GM19324 (cell line): ENCODE data around the gene CYTL1.
"Not testable (repeated sequence)": the region's sequence is repeated elsewhere in the genome, so short reads cannot be mapped to it uniquely, and the experiment has no call there.

ENCODE experiments used
- ATAC-seq: cut with Tn5 transposase; IDR thresholded peaks from one replicate; pipeline ENCODE4 v1.9.1; 2021; ENCODE audit warnings: mild to moderate bottlenecking, moderate library complexity; ENCODE audit not compliant: unreplicated experiment, low FRiP score

Gene CYTL1, protein sequence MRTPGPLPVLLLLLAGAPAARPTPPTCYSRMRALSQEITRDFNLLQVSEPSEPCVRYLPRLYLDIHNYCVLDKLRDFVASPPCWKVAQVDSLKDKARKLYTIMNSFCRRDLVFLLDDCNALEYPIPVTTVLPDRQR

DNA sequence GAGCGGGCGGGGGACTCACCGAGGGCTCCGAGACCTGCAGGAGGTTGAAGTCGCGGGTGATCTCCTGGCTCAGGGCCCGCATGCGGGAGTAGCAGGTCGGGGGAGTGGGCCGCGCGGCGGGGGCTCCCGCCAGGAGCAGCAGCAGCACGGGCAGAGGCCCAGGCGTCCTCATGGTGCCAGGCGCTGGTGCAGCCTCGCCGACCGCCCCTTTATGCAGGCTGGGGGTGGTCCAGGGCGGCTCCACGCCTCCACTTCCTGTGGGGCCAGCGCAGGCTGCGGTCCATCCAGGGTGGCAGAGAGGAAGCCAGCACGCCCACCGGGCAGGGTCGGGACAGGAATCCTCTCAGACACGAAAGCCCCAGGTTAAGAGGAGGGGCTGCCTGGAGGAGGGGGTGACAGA is at the start of gene CYTL1:
Gene CYTL1 (minus strand): TSS at position 185 of the 400 bp plus-strand sequence. CDS start 13 bp downstream, at position 172.
- no peak for ATAC-seq

DNA sequence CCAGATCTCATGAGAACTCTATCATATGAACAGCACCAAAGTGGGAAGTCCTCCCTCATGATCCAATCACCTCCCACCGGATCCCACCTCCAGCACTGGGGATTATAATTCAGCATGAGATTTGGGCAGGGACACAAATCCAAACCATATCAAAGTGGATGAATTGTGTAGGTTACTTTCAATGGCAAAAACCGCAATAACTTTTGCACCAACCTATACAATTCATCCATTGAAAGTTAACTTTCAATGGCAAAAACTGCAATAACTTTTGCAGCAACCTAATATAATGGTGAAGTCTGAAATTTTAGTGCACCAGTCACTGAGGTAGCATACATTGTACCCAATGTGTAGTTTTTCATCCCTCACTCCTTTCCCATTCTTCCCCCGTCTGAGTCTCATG is 48.6 kb upstream of the CYTL1 start:
- ATAC-seq: no peak

DNA sequence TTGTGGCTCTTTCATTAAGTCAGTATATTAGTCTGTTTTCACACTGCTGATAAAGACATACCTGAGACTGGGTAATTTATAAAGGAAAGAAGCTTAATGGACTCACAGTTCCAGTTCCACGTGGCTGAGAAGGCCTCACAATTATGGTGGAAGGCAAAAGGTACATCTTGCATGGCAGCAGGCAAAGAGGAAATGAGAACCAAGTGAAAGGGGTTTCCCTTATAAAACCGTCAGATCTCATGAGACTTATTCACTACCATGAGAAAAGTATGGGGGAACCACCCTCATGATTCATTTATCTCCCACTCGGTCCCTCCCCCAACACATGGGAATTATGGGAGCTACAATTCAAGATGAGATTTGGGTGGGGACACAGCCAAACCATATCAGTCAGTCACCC is 47.7 kb upstream of the CYTL1 start:
- not testable (repeated sequence) for ATAC-seq

DNA sequence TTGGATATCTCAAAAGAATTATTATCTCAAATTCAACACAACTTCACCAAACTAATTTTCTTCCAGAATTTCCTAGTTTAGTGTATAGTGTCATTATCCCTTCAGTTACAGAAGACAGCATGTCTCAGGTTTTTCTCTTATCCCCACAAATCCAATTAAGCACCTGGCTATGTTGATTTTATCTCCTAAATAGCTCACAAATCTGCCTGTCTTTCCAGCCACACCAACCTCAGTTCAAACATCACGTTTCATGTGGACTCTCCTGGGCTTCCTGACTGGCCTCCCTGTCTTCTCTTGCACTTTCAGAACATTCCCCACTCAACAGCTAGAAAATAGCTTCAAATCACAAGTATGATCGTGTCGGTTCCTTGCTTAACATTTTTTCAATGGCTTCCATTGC is 46.8 kb upstream of the CYTL1 start:
- no peak for ATAC-seq

DNA sequence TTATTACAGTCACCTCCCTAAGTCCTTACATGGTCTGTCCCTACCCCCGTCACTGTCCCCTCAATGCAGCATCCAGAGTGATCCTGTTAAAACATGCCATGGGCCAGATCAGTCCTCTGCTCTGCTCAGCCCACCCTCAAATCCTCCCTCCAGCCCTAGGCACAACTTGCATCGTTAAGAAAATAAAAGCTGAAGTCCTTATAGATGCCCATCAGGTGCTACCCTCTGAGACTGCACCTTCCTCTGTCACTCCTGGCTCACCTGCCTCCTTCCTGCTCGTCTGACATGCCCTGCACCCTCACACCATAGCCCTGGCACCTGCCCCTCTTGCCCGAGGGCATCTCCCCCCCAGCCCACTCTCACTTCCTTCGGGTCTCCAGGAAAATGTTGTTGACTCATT is 36.2 kb upstream of the CYTL1 start:
- no peak for ATAC-seq

DNA sequence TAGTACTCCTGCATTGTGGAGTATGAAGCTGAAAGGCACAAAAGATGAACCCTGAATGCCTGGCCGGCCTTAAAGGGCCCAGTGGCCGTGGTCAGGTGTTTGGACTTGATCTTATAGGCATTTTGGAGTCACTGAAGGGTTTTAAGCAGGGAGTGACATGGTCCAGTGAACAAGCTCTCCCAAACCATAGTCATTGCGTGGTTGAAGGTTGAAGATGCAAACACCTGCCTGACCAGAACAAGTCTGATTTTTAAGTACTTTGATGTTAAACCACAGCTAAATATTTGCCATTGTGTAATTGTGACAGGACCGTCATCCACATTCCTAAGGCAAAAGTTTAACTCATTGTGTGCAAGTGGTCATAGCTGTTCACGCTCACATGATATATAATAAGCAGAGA is 35.3 kb upstream of the CYTL1 start:
- no peak for ATAC-seq

DNA sequence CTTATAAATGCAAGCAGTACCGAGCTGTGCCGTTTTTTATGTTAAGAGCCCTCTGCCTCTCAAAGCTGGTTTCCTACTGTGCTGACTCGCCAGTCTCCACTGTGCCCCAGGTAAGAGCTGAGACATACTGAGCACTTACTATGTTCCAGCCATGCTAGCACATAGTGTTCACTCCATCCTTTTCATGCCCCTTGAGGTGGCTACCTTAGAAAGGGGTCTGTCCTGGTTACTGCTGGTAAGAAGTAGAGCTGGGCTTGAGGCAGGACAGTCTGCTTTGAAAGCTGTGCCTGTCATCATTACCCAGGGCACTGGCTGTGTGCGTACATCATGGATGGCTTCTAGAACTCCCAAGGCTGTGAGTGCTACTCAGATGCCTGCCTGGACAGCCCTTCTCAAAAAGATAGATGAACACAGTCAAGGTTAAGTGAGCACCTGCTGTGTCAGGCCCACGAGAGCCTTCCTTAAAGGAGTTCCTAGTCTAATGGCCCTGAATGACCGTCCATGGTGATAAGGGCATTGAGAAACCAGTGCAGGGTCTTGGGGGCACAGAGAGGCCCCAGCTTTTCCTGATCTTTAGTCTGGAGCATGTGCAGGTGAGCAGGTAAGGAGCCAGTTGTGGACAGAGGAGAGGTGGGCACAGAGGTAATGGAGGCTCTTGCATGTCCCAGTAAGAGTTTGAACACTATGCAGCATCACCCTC is 33.6 kb upstream of the CYTL1 start:
- no peak for ATAC-seq

DNA sequence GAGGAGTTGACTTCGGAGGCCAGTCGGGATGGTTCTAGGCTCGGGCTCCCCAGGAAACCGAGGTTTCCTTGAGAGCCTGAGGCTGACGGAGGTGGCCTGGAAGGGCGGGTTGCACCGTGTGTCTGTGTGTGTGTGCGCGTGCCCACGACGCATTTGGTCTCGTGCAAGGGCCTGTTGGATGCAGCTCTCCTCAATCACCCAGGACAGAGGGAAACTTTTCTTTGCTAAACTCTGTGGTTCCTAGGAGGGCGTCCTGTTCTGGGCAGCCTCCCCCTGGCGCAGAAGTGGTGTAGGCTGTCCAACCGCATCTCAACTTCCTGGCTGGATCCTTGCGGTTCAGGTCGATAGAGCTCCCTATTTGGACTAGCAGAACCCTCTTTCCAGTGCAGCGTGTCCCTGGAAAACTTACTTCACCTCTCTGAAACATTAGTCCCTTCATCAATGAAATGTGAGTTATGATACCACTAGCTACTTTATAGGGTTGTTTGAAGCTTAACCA is 33.0 kb upstream of the CYTL1 start:
- ATAC-seq: no peak

DNA sequence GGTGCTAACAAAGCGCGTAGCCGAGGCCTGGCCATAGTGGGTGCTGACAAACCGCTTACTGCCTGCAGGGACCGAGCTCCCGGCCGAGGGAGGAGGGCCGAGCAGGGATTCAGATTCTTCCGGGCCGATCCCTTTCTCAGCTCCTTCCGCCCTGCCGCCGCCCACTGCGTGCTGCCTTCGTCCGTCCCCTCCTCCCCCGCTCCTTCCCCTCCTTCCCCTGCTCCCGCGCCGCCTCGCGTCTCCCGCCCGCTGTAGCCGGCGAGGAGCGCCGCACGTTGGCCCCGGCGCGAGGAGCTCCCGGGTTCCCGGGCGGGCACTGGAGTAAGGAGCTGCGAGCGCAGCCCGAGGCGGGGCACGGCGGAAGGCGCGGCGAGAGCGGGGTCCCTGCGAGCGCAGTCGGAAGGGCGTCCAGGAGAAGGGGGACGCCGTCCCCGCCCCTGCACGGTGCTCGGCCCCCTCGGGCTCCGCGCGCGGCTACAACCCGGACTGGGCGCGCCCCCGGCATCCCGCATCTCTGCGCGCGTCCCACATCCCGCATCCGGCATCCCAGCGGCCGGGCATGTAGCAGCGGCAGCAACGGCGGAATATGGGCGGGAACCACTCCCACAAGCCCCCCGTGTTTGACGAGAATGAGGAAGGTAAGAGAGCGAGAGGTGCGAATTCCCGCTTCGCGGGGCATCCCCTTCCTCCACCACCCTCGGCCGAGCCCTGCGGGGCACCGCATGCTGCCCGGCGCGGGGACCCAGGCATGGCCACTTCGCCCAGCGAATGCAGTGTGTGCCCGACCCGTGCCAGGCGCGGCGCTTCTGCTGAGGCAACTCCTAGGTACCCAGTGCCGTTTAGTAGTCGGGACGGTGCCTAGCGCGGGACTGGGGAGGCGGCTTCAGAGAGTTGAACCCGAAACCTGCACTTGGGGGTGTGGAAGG is 32.3 kb upstream of the CYTL1 start, which contains the start of gene STK32B:
Gene STK32B (plus strand): TSS at position 203 of the 926 bp plus-strand sequence.
- ATAC-seq: no peak

DNA sequence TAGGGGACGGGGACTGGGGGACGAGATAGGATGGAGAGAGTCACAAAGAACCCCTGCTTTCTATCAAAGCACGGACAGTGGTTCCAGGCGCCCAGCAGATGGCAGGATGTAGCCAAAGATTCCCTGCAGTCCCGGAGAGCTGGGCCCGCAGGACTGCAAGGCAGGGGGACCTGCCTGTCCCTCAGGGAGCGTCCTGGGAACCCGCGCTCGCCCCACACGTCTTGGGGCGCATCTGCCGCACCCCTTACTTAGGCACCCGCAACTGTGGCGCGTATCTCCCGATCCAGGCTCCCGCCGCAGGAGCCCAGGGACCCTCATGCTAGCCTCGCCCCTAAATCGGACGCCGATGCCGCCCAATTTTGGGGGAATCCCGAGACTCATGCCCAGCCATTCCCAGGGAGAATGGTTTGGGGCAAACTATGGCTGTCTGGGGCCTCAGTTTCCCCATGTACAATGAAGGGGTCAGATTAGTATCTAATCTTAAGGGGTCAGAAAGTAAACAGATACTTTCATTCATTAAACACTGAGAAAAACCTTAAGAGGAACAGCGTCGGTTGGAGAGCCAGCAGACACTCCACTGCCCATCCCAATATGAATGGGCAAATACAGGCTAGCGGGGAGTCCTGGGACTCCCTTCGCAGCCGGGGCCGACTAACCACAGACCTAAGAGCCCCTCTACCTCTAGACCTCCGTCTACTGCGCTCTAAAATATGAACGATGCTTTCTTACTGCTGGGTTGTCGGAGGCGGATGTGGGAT is 31.4 kb upstream of the CYTL1 start:
- ATAC-seq: no peak

DNA sequence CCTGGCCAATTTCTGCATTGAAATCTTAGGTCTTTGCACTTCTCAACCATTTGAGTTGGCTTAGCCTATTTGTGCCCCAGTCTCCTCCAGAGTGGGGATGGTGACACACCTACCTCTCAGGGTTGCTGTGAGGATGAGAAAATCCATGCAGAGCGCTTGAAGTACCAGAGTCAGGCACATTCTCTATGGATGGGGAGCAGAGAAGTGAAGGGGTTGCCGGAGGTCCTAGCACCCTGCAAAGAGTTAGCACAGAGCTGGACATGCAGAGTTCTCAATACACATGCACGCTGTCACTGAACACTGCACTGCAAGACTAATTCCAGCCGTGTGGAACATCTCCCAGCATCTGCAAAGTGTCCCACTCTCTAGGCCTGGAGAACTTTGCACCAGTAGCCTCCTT is 29.5 kb upstream of the CYTL1 start:
- no peak for ATAC-seq

DNA sequence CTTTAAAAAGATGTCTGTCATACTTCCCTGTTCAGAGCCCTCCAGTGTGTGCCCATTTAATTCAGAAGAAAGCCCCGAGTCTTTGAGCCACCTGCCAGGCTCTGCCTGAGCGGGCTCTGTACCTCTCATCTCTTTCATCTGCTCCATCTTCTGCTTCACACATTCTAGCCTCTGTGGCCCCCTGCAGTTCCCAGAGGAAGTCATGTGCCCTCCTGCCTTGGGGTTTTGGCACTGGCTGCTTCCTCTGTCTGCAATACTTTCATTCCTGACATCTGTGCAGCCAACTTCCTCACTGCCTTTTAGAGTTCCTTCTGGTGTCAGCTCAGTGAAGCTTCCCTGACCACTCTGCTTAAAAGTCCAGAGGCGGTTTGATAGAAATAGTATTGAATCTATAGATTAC is 25.8 kb upstream of the CYTL1 start:
- no peak for ATAC-seq

DNA sequence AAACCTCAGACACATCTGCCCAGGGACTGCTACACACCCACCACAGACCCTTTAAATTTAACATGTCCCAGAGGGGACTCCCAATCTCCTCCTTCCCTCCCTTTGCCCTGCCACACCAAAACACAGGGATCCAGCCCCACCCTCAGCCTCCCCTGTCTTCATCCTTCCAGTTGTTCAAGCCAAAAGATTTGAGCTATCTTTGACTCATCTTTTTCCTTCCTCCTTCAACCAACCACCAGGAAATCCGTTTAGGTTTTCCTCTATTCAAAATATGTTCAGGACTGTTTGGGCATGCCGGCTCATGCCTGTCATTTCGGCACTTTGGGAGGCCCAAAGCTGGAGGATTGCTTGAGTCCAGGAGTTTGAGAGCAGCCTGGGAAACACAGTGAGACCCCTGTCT is 25.1 kb upstream of the CYTL1 start:
- no peak for ATAC-seq

DNA sequence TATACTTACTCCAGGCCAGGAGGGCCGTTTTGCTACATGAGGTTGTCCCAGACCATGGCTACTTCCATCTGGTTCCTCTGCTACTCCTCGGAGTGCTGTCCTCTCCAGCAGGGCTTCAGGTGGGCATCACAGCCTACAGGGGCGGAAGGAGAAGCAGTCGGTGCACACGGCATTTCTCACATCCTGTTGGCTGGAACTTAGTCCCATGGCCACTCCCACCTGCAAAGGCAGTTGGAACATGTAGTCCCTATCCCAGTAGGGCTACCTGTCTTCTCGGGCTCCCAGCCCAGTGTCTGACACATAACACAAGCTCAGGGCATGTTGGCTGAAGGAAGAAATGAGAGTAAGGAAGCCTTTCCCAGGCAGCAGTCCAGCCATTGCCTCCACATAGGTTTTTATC is 24.3 kb upstream of the CYTL1 start:
- no peak for ATAC-seq

DNA sequence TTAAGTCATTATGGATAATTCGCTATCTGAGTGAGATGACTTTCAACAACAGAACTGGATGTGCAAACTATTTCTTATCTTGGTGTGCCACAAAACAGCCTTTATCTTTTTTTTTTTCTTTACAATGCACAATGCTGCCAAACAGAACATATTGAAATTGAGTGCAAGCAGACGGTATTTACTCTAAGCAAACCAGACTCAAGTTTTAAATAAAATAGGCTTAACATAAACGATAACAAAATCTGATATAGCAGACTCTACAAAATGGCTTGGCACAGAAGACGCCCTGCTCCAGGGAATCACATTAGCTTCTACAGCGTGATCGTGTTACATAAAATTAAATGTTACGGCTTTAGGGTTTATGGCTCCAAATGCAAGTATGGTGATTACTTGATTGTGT is 22.4 kb upstream of the CYTL1 start:
- ATAC-seq: no peak

DNA sequence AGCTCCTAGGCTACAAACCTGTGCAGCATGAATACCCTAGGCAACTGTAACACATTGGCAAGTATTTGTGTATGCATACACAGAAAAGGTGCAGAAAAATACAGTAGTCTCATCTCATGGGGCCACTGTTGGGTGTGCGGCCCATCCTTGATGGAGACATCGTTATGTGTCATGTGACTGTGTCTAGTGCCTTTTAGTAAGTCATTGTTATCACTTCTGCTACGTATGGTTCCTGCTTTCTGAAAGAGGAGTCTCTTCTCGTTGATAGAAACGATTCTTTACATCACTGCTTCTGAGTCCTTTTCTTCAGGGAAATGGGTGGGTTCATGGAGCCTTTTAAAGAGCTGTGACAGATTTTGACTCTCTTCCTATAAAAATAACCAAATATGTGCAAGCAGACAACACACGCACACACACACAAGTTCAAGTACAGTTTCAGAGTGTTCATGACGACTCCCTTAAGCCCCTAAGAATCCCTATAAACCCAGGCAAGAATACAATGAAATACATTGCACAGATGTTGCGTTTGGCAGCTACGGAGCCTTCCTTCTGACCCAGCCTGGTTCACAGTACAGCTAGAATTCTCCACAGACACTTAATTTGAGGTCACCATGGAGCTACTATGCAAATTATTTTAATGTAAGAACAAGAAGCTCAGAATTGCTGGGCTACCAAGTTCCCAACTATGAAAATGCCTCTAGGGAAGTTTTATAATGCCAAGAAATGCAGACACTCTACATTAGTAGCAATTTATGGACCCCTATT is 21.8 kb upstream of the CYTL1 start:
- ATAC-seq: no peak

DNA sequence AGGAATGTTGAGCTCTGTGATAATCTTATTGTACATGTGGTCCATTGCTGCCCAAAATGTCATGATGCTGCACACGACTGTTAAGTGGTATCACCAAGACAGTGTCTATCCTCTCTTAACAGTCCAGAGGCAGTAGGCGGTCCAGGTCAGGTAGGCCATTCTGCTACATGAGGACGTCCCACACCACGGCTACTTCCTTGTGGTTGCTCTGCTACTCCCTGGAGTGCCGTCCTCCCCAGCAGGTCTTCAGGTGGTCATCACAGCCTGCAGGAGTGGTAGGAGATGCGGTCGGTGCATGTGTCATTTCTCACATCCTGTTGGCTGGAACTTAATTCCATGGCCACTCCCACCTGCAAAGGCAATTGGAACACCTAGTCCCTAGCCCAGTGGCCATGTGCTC is 20.5 kb upstream of the CYTL1 start:
- no peak for ATAC-seq

DNA sequence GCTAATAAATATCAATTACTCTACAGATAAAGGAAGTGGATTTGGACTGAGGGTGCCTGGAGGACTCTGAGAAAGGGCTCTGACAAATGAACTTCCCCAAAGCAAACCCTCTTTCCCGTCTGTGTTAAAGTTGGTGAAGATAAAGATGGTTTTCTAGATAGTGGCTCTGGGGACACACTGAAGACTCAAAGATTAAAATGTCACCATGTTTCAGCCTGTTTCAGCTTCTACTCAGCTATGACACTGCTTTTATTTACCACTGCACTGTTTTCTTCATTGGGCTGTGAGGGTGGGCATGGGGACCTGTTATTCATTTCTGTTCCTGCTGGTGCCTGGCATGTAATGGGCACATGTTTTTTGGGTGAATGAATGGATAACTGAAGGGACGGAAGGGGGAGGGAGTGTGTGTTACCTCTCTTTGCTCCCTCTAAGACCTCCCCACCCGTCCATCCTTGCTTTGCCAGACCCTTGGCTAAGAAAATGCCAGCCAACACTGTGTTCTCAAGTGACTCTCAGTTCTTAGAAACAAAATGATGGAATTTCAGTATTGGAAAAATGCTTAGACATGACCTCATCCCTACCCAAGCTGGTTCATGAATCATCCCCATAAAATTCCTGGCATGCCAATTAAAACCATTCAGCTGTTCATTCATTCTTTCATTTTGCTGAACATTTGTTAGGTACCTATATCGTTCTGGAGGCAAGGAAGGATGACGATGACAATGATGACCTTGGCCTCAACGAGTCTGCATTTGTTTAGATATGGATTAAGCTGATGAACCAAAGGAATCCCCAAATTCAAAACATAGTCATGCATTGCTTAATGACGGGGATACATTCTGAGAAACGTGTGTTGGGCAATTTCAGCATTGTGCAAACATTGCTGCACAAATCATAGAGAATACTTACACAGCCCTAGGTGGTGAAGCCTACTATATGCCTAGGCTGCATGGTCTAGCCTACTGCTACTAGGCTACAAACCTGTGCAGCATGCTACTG is 18.6 kb upstream of the CYTL1 start:
- ATAC-seq: no peak

DNA sequence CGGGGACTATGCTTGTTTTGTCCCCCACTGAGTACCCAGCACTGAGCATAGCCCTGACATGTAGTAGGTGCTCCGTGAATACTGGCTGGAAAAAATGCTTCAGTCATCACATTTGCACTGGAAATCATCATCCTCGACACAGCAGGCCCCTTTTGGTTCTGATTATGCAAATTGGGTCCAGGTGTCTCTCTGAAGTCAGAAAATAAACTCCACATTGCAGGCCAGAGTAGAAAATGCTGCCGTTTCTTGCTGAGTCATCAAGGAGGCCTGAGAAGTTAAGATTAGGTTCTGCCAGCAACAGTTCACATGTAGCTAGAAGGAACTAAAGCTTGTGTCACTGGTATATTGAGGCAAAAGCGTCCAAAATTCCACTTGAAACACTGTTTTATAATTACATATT is 17.0 kb upstream of the CYTL1 start:
- no peak for ATAC-seq
